B cell (primary cell): Measurements from ENCODE around the gene SP7. TPM values are rescaled to one million over a fixed set of nuclear protein-coding genes. Genes with fewer than 3 reads are reported as not detected.

Source experiments
- ATAC-seq: fragments of 200-7000 bp; cut with Tn5 transposase; one replicate; pipeline ENCODE4 v1.10.0; 2021; ENCODE audit warnings: low read depth, mild to moderate bottlenecking, moderate number of reproducible peaks, moderate library complexity
- CTCF ChIA-PET: fragments of 350-600 bp; sonication (Branson Sonifier 250); formaldehyde crosslinking; loops from one replicate; lab custom pipeline; 2021; ENCODE audit warnings: antibody characterized with exemption, inconsistent platforms; lab: Charles Lee
- POLR2A ChIA-PET: fragments of 350-600 bp; sonication (Branson Sonifier 250); formaldehyde crosslinking; loops from one replicate; lab custom pipeline; 2021; ENCODE audit warnings: antibody characterized with exemption; lab: Charles Lee
- DNase-seq: peaks from one replicate; pipeline ENCODE4 v3.0.0; 2013
- H2AFZ ChIP-seq: 2 replicates; pipeline ENCODE4 v1.6.1; 2012; ENCODE audit warnings: mild to moderate bottlenecking, low read depth, low read length; ENCODE audit not compliant: insufficient read depth, poor library complexity, severe bottlenecking
- H3K27ac ChIP-seq, 2 donors: 1 replicate in 1 of 2; 2 replicates in 1 of 2; pipeline ENCODE4 v1.5.1; 2012 to 2013; ENCODE audit warnings: low read length in 2 of 2, mild to moderate bottlenecking in 2 of 2, moderate library complexity in 1 of 2
- H3K27me3 ChIP-seq, 4 experiments: fragments of 200-600 bp in 1 of 4; sonication (generic) in 1 of 4; replicated peaks in 1 of 4; 1 replicate in 2 of 4; 2 replicates in 2 of 4; pipeline versions ENCODE4 v1.6.1 to v1.7.0; 2013 to 2016; ENCODE audit warnings: low read length in 3 of 4, mild to moderate bottlenecking in 2 of 4, mixed read lengths in 1 of 4, moderate library complexity in 1 of 4; ENCODE audit not compliant: insufficient read depth in 4 of 4, control insufficient read depth in 3 of 4; ENCODE audit errors: control extremely low read depth in 1 of 4
- H3K36me3 ChIP-seq, 2 experiments: replicated peaks in 1 of 2; 1 replicate in 1 of 2; 2 replicates in 1 of 2; pipeline versions ENCODE4 v1.6.1 to v1.7.1; 2013; ENCODE audit warnings: low read length in 1 of 2; ENCODE audit not compliant: insufficient read depth in 2 of 2, control insufficient read depth in 1 of 2; ENCODE audit errors: control extremely low read depth in 1 of 2, extremely low read depth in 1 of 2
- H3K4me1 ChIP-seq, 2 donors: fragments of 200-600 bp in 1 of 2; sonication (generic) in 1 of 2; 1 replicate in 1 of 2; 2 replicates in 1 of 2; pipeline versions ENCODE4 v1.5.1 to v1.6.1; 2013 to 2017; ENCODE audit warnings: low read length in 2 of 2; ENCODE audit not compliant: control insufficient read depth in 2 of 2, insufficient read depth in 2 of 2
- H3K4me2 ChIP-seq: replicated peaks from 2 replicates; pipeline ENCODE3; 2012; ENCODE audit warnings: mild to moderate bottlenecking, low read depth, low read length; ENCODE audit not compliant: poor library complexity, severe bottlenecking
- H3K4me3 ChIP-seq, 5 experiments: fragments of 200-600 bp in 1 of 5; sonication (generic) in 1 of 5; 1 replicate in 3 of 5; 2 replicates in 2 of 5; pipeline versions ENCODE4 v1.5.1 to v1.7.0; 2011 to 2016; ENCODE audit warnings: low read length in 4 of 5, mild to moderate bottlenecking in 4 of 5, low read depth in 2 of 5, control low read depth in 1 of 5, moderate library complexity in 1 of 5; ENCODE audit not compliant: insufficient read depth in 1 of 5; ENCODE audit errors: control extremely low read depth in 1 of 5, extremely low read depth in 1 of 5
- H3K79me2 ChIP-seq: fragments of 200-600 bp; sonication (generic); one replicate; pipeline ENCODE4 v1.6.0; 2016; ENCODE audit warnings: low read length; ENCODE audit not compliant: control insufficient read depth, insufficient read depth
- H3K9ac ChIP-seq: fragments of 200-600 bp; sonication (generic); 2 replicates; pipeline ENCODE4 v1.6.1; 2017; ENCODE audit warnings: mild to moderate bottlenecking, low read length, moderate library complexity
- H3K9me3 ChIP-seq, 3 donors: one replicate each; pipeline versions ENCODE4 v1.6.1 to v1.7.1; 2013; ENCODE audit warnings: low read length in 2 of 3; ENCODE audit not compliant: control insufficient read depth in 2 of 3, insufficient read depth in 1 of 3; ENCODE audit errors: control extremely low read depth in 1 of 3
- H4K20me1 ChIP-seq: 2 replicates; pipeline ENCODE4 v1.6.0; 2012; ENCODE audit warnings: mild to moderate bottlenecking, low read length; ENCODE audit not compliant: insufficient read depth, control insufficient read depth, poor library complexity, severe bottlenecking
- H3K27ac Mint-ChIP-seq: one replicate; pipeline ENCODE4 v1.8.0; 2021; ENCODE audit warnings: mixed read lengths
- H3K27me3 Mint-ChIP-seq: one replicate; pipeline ENCODE4 v1.8.0; 2021; ENCODE audit warnings: mixed read lengths
- H3K4me1 Mint-ChIP-seq: one replicate; pipeline ENCODE4 v1.8.0; 2021; ENCODE audit warnings: mixed read lengths
- H3K4me3 Mint-ChIP-seq: one replicate; pipeline ENCODE4 v1.8.0; 2021; ENCODE audit warnings: mixed read lengths
- H3K9me3 Mint-ChIP-seq: one replicate; pipeline ENCODE4 v1.8.0; 2022; ENCODE audit warnings: mixed read lengths; ENCODE audit not compliant: insufficient read depth
- CTCF ChIP-seq: fragments of 200-600 bp; IDR thresholded peaks from one replicate; pipeline ENCODE4 v1.8.0; 2022; ENCODE audit warnings: antibody characterized with exemption, mild to moderate bottlenecking
- EZH2 ChIP-seq: IDR thresholded peaks from 2 replicates; pipeline ENCODE4 v1.6.1; 2012; ENCODE audit warnings: borderline replicate concordance, low read depth, mild to moderate bottlenecking, moderate library complexity, low read length; ENCODE audit not compliant: insufficient read depth, poor library complexity, severe bottlenecking
- WGBS: methylation state at CpG from one replicate; pipeline ENCODE4 v1.1.5; 2013; ENCODE audit warnings: missing lambda C conversion rate; ENCODE audit not compliant: insufficient coverage; 5-methylcytosine and 5-hydroxymethylcytosine counted together
- intact Hi-C: fragments of 100-400 bp; cut with micrococcal nuclease; formaldehyde crosslinking; loops from one replicate; pipeline ENCODE4 v1.10.0; 2022
- polyA plus RNA-seq: library from polyadenylated mRNA; depleted of rRNA; stranded (reverse); fragments of >200 nt; gene quantifications from 2 replicates; pipeline ENCODE4 v1.2.3, GENCODE V29; 2012
- total RNA-seq, 2 donors: library from RNA; stranded (reverse); fragments of 120-200 nt in 1 of 2; gene quantifications; 1 replicate in 1 of 2; 2 replicates in 1 of 2; pipeline versions ENCODE4 v1.2.3 to v1.2.4, GENCODE V29; 2013 to 2022

Gene SP7
- total and polyA plus RNA-seq, 2 donors (not counting 1 experiment from before 2014, with no cell fraction given), result 0.34 TPM; not detected in 1

GRCh38 chr12:53308276-53308675 lies 27.9 kb downstream of the SP7 start:
- Mint-ChIP-seq H3K4me3 (no peak overlapping the region), H3K4me1 (peaks cover 1% of the 10 kb centered on the region), H3K27ac (no peak overlapping the region), H3K9me3 (no peaks in the 10 kb centered on the region), H3K27me3 (no peaks in the 10 kb centered on the region)
- 90% methylated on average over 3 of the region's 4 CpGs for WGBS
- peaks cover 19% of the 10 kb centered on the region for H3K79me2 ChIP-seq
- intact Hi-C loops, result no loop called here
- peaks cover 0 to 55% of the 10 kb centered on the region in 2 experiments for H3K36me3 ChIP-seq
- DNase-seq (no peak), ATAC-seq (no peak)
- H4K20me1 ChIP-seq, result peaks cover 2% of the 10 kb centered on the region
- CTCF ChIA-PET, result interaction anchor here (0.6 to 1.0 kb wide), 3 partner anchors 12 to 95 kb away, joined by 3 read pairs; no protein-coding TSS in a partner anchor
- H3K9me3 ChIP-seq, result no peaks in the 10 kb centered on the region
- POLR2A ChIA-PET, result interaction anchor here (1.1 kb wide), 1 partner anchor 13 kb away, joined by 3 read pairs; the partner anchor contains the start of gene AAAS
- no peak overlapping the region for H3K9ac ChIP-seq
- H3K27me3 ChIP-seq, result no peaks in the 10 kb centered on the region
- TF ChIP-seq EZH2, result no peak
- TF ChIP-seq CTCF, result no peak
- no peak overlapping the region for H3K4me2 ChIP-seq
- no peaks in the 10 kb centered on the region for H3K4me1 ChIP-seq
- no peak overlapping the region for H2AFZ ChIP-seq
- H3K27ac ChIP-seq, result no peak overlapping the region
- H3K4me3 ChIP-seq, result no peak overlapping the region

- Histone ChIP-seq H3K4me1 (no peaks in the 10 kb centered on the region), H3K9me3 (no peaks in the 10 kb centered on the region), H3K27ac (no peak overlapping the region), H3K9ac (no peak overlapping the region), H3K36me3 (peaks cover 0 to 68% of the 10 kb centered on the region in 2 experiments), H3K27me3 (no peaks in the 10 kb centered on the region), H4K20me1 (peaks cover 11% of the 10 kb centered on the region), H2AFZ (no peak overlapping the region), H3K4me3 (no peak overlapping the region), H3K79me2 (peaks cover 32% of the 10 kb centered on the region), H3K4me2 (no peak overlapping the region)
- intact Hi-C loops, result no loop called here
- no peak for DNase-seq
- Mint-ChIP-seq H3K27me3 (no peaks in the 10 kb centered on the region), H3K27ac (no peak overlapping the region), H3K4me1 (peaks cover 10% of the 10 kb centered on the region), H3K4me3 (no peak overlapping the region), H3K9me3 (no peaks in the 10 kb centered on the region)
- ChIA-PET POLR2A (no interaction called here), CTCF (no interaction called here)
- ATAC-seq, result no peak
- TF ChIP-seq EZH2, result no peak
- TF ChIP-seq CTCF, result no peak
- WGBS, result 94% methylated on average over 10 of the region's 10 CpGs
Observed at GRCh38 chr12:53306826-53307225, 29.3 kb downstream of the SP7 start.
